Liver (tissue), 3 donors: ENCODE measurements around the gene CCDC144A.
"Not testable (repeated sequence)": the region's sequence is repeated elsewhere in the genome, so short reads cannot be mapped to it uniquely, and the experiment has no call there.

ENCODE experiments used
- ATF3 ChIP-seq: IDR thresholded peaks from 2 replicates; pipeline ENCODE4 v1.6.1; 2016; ENCODE audit warnings: antibody characterized with exemption
- CTCF ChIP-seq: fragments of 150-350 bp; IDR thresholded peaks from 2 replicates; pipeline ENCODE4 v1.5.1; 2017; ENCODE audit warnings: improper control_type of control experiment, low read depth, low read length; ENCODE audit not compliant: missing input control
- EGR1 ChIP-seq, 2 donors: IDR thresholded peaks; 2 replicates each; pipeline ENCODE4 v1.6.1; 2016 to 2018; ENCODE audit warnings: antibody characterized with exemption in 2 of 2, low read depth in 2 of 2
- GABPA ChIP-seq, 2 donors: IDR thresholded peaks in 1 of 2; conservative IDR thresholded peaks in 1 of 2; 2 replicates each; pipeline ENCODE4 v1.6.1; 2016; ENCODE audit warnings: antibody characterized with exemption in 2 of 2, mild to moderate bottlenecking in 1 of 2, moderate library complexity in 1 of 2
- JUND ChIP-seq, 2 donors: IDR thresholded peaks; 2 replicates each; pipeline ENCODE4 v1.6.1; 2016; ENCODE audit warnings: antibody characterized with exemption in 2 of 2
- MAX ChIP-seq: IDR thresholded peaks from 2 replicates; pipeline ENCODE4 v1.6.1; 2016; ENCODE audit warnings: antibody characterized with exemption
- RAD21 ChIP-seq, 2 donors: IDR thresholded peaks; 2 replicates each; pipeline ENCODE4 v1.6.1; 2016; ENCODE audit warnings: antibody characterized with exemption in 2 of 2, mild to moderate bottlenecking in 2 of 2
- REST ChIP-seq: IDR thresholded peaks from 2 replicates; pipeline ENCODE4 v1.6.1; 2016; ENCODE audit warnings: antibody characterized with exemption, mild to moderate bottlenecking
- RXRA ChIP-seq, 2 donors: IDR thresholded peaks; 2 replicates each; pipeline ENCODE4 v1.6.1; 2017 to 2018; ENCODE audit warnings: antibody characterized with exemption in 2 of 2, mild to moderate bottlenecking in 1 of 2
- SP1 ChIP-seq: IDR thresholded peaks from 2 replicates; pipeline ENCODE4 v1.6.1; 2018; ENCODE audit warnings: antibody characterized with exemption, mild to moderate bottlenecking
- TAF1 ChIP-seq: conservative IDR thresholded peaks from 2 replicates; pipeline ENCODE4 v1.6.1; 2016; ENCODE audit warnings: antibody characterized with exemption, mild to moderate bottlenecking
- YY1 ChIP-seq: IDR thresholded peaks from 2 replicates; pipeline ENCODE4 v1.6.1; 2016; ENCODE audit warnings: antibody characterized with exemption, mild to moderate bottlenecking
- ZBTB33 ChIP-seq: IDR thresholded peaks from 2 replicates; pipeline ENCODE4 v1.6.1; 2016; ENCODE audit warnings: antibody characterized with exemption
- donor health status: healthy.
- donor health status: healthy.

- TF ChIP-seq CTCF; RAD21 (IDR thresholded peaks at IDR 0.05); ATF3; EGR1 (IDR thresholded peaks at IDR 0.05; ENCODE audit: low read depth in 2 of 2); MAX; REST; JUND (IDR thresholded peaks at IDR 0.05); SP1; GABPA (IDR thresholded peaks at IDR 0.05 in 1 of 2, conservative IDR thresholded peaks at IDR 0.05 in 1 of 2); YY1; ZBTB33; TAF1; RXRA (IDR thresholded peaks at IDR 0.05): not testable (repeated sequence)
These were observed 55.6 kb downstream of the CCDC144A start for GRCh38 chr17:16745492-16746203.
